ENCODE measurements around the gene SUDS3.

The SUDS3 gene

GRCh38 chr12:118439068-118439467 lies 62.7 kb downstream of the SUDS3 start:
- Histone ChIP-seq H3K36me3 (ENCODE audit: control insufficient read depth, insufficient read depth, low read length) (no peaks in the 10 kb centered on the region), H3K27me3 (replicated peaks; ENCODE audit: control insufficient read depth, insufficient read depth, low read length) (no peaks in the 10 kb centered on the region), H3K4me3 (replicated peaks; ENCODE audit: low read depth, low read length) (no peak overlapping the region)
- TF ChIP-seq, protein P1, sequence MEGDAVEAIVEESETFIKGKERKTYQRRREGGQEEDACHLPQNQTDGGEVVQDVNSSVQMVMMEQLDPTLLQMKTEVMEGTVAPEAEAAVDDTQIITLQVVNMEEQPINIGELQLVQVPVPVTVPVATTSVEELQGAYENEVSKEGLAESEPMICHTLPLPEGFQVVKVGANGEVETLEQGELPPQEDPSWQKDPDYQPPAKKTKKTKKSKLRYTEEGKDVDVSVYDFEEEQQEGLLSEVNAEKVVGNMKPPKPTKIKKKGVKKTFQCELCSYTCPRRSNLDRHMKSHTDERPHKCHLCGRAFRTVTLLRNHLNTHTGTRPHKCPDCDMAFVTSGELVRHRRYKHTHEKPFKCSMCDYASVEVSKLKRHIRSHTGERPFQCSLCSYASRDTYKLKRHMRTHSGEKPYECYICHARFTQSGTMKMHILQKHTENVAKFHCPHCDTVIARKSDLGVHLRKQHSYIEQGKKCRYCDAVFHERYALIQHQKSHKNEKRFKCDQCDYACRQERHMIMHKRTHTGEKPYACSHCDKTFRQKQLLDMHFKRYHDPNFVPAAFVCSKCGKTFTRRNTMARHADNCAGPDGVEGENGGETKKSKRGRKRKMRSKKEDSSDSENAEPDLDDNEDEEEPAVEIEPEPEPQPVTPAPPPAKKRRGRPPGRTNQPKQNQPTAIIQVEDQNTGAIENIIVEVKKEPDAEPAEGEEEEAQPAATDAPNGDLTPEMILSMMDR (IDR thresholded peaks at IDR 0.05; ENCODE audit: insufficient read depth, low read length, poor library complexity, severe bottlenecking), result no peak
- DNase-seq (ENCODE audit: extremely low read depth, insufficient read length), result no peak

DNA sequence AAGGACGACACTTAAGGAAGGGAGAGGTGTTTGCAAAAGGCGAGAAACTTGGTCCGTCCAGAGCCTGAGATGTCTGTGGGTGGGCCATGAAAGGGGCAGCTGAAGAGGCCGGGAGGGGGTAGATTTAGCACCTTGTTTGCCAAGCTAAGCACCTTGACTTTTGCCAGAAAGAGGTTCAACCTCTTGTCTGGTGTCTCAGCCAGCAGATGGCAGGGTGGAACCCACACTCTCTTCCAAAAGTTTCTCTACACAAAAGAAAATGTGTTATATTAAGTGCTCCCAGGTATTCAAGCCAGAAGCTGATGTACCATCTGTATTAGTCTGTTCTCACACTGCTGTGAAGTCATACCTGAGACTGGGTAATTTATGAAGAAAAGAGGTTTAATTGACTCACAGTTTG lies 69.9 kb downstream of the SUDS3 start:
- H3K36me3 ChIP-seq (ENCODE audit: control insufficient read depth, insufficient read depth, low read length), result no peaks in the 10 kb centered on the region
- no peaks in the 10 kb centered on the region for H3K27me3 ChIP-seq (replicated peaks; ENCODE audit: control insufficient read depth, insufficient read depth, low read length)
- no peak overlapping the region for H3K4me3 ChIP-seq (replicated peaks; ENCODE audit: low read depth, low read length)
- TF ChIP-seq, protein P1 (IDR thresholded peaks at IDR 0.05; ENCODE audit: insufficient read depth, low read length, poor library complexity, severe bottlenecking), result peak; percentile 3
- no peak for DNase-seq (ENCODE audit: extremely low read depth, insufficient read length)

DNA sequence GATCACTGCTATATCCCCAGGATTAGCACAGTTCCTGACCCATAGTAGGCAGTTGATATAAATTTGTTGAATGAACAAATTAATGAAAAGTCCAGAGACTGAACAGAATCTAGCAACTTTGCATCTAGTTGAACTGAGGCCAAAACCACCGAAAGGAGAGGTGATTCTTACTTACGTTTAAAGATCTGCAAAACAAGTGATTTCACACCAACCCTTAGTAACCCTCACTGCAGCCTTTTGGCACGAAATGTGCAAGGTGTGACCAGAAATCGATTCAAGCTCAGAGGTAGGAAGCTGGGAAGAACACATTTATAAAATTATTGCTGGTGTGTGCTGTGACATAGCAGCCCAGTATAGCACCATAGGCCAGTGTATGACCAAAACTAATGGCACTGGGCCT lies 70.8 kb downstream of the SUDS3 start:
- TF ChIP-seq, protein P1 (IDR thresholded peaks at IDR 0.05; ENCODE audit: insufficient read depth, low read length, poor library complexity, severe bottlenecking), result no peak
- H3K27me3 ChIP-seq (replicated peaks; ENCODE audit: control insufficient read depth, insufficient read depth, low read length), result no peaks in the 10 kb centered on the region
- no peak overlapping the region for H3K4me3 ChIP-seq (replicated peaks; ENCODE audit: low read depth, low read length)
- H3K36me3 ChIP-seq (ENCODE audit: control insufficient read depth, insufficient read depth, low read length), result no peaks in the 10 kb centered on the region
- no peak for DNase-seq (ENCODE audit: extremely low read depth, insufficient read length)

DNA sequence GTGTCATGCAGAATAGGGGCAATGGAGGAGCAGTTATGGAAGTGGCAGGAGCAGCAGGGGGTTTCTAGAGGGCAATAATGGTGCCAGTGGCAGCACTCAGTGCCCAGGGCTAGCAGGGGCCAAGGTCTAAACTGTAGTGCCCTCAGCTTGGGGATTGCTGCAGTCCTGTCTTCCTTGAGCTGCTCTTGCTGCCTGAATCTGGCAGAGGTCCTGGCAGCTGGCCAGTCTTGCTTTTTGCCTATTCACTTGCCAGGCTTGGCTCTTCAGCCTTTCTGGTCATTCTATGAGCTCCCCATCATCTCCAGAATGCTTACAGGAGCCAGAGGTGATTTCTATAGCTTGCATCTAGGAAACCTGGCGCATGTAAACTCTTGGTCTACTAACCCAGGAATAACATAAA lies 72.0 kb downstream of the SUDS3 start:
- Histone ChIP-seq H3K36me3 (ENCODE audit: control insufficient read depth, insufficient read depth, low read length) (no peaks in the 10 kb centered on the region), H3K27me3 (replicated peaks; ENCODE audit: control insufficient read depth, insufficient read depth, low read length) (no peaks in the 10 kb centered on the region), H3K4me3 (replicated peaks; ENCODE audit: low read depth, low read length) (no peak overlapping the region)
- no peak for DNase-seq (ENCODE audit: extremely low read depth, insufficient read length)
- TF ChIP-seq, protein P1 (IDR thresholded peaks at IDR 0.05; ENCODE audit: insufficient read depth, low read length, poor library complexity, severe bottlenecking), result no peak

- no peak for DNase-seq (ENCODE audit: extremely low read depth, insufficient read length)
- Histone ChIP-seq H3K4me3 (replicated peaks; ENCODE audit: low read depth, low read length) (no peak overlapping the region), H3K36me3 (ENCODE audit: control insufficient read depth, insufficient read depth, low read length) (no peaks in the 10 kb centered on the region), H3K27me3 (replicated peaks; ENCODE audit: control insufficient read depth, insufficient read depth, low read length) (no peaks in the 10 kb centered on the region)
- TF ChIP-seq, protein P1 (IDR thresholded peaks at IDR 0.05; ENCODE audit: insufficient read depth, low read length, poor library complexity, severe bottlenecking), result no peak
Observed at GRCh38 chr12:118455327-118455726, 79.0 kb downstream of the SUDS3 start.

DNA sequence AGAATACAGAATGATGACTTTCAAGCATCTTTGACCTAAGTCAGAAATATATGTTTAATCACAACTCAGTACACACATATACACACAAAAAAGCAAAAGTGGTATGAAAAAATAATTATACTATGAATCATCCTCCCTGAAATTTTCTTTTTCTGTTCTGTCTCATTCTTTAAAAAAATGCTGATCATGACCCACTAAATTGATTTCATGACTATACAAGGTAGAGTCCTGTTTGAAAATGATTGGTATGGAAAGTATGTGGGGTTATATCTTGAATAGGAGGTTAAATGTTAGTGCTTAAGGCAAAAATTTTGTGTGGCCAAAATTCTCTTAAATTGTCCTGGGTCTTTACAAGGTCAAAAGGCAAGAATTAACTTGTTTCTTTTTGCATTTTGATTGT lies 80.4 kb downstream of the SUDS3 start:
- TF ChIP-seq, protein P1 (IDR thresholded peaks at IDR 0.05; ENCODE audit: insufficient read depth, low read length, poor library complexity, severe bottlenecking), result no peak
- H3K27me3 ChIP-seq (replicated peaks; ENCODE audit: control insufficient read depth, insufficient read depth, low read length), result no peaks in the 10 kb centered on the region
- H3K36me3 ChIP-seq (ENCODE audit: control insufficient read depth, insufficient read depth, low read length), result no peaks in the 10 kb centered on the region

More for the DNA sequence above, 80.4 kb downstream of the SUDS3 start:
- no peak overlapping the region for H3K4me3 ChIP-seq (replicated peaks; ENCODE audit: low read depth, low read length)
- no peak for DNase-seq (ENCODE audit: extremely low read depth, insufficient read length)
